ENCODE results near the gene ZNF214. TPM values are rescaled to one million over a fixed set of nuclear protein-coding genes. Genes with fewer than 3 reads are reported as not detected.
"Not testable (repeated sequence)": the region's sequence is repeated elsewhere in the genome, so short reads cannot be mapped to it uniquely, and the experiment has no call there.

ZNF214 gene
- total RNA-seq, 1 donor from 2014 or later = 8.3 TPM

DNA sequence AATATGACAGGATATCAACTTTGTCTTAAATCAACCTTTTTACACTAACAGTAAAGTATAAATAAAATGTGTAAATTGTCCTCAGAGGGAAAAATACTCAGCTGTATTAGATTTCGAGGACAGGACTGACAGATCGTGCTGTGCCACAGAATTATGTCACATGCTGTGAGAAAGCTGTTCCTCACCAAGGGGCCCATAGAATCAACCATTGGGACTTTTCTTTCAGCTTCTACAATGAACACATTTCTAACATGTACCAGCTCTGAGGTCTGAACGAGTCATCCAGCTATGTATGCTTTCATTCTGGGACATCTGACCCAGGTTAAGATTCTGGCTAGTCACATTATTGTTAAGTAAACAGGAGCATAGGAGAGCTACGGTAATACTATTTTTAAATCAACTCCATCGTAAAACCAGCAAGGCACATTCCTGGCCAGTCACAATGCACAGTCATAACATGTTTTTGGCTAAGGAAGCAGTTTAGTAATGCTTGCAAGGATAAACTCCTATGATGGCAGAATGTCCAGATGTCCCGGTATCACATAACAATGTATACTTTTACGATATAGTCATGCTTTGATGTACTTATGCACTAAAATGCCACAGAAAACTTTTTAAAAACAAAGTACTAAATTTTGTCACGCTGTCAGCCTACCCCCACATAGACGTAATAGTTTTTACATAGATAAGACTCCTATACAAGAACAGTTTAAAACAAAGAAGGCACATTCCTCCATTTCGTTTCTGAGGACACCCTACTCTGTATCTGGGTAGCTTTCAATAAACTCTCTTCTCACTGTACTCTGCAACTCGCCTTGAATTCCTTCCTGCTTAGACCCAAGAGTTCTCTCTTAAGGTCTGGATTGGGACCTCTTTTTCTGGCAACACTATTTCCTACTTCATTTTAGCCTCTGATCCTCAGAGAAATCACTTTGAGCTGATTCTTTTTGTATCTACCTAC lies 27.4 kb downstream of the ZNF214 start:
- intact Hi-C loops (cut with DNase I) = no loop called here
- DNase-seq (ENCODE audit: low spot score) = no peak
- no peak for ATAC-seq

DNA sequence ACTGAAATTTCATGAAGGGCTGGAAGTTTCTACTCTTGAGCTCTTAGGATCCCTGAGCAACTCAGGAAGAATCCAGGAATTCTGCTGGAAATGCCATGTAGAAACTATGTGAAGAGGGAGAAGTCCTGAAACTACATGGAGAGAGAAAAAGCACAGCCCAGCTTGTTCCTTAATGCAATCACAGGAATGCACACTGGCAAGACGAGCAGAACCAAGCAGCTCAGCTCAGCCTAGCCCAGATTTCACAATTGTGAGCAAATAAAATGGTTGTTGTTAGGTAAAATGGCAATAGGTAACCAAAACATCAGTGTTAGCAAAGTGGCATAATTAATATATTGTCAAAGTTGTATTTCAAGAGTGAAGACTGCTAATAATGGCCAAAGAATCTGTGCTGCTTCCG lies 28.1 kb downstream of the ZNF214 start:
- ATAC-seq = no peak
- intact Hi-C loops (cut with DNase I) = no loop called here
- no peak for DNase-seq (ENCODE audit: low spot score)

DNA sequence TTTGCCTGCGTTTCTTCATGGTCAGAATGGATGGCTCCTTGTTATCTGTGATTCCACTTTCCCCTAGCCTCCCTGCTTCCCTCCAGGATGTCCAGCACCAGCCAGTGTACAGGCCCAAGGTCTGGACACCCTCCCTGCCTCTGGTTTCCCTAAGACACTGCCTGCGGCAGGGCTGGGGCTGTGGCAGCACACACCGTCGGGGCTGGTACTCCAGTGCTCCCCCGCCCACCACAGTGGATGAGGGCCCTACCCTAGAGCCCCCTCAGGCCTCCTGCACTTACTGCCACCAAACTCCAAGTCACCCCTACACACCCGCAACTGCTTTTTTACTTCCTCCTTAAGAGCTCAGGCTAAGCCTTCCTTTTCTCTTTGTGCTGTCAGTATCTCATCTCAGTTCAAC lies 28.9 kb downstream of the ZNF214 start:
- ATAC-seq = no peak
- DNase-seq (ENCODE audit: low spot score) = no peak
- intact Hi-C loops (cut with DNase I) = no loop called here

DNA sequence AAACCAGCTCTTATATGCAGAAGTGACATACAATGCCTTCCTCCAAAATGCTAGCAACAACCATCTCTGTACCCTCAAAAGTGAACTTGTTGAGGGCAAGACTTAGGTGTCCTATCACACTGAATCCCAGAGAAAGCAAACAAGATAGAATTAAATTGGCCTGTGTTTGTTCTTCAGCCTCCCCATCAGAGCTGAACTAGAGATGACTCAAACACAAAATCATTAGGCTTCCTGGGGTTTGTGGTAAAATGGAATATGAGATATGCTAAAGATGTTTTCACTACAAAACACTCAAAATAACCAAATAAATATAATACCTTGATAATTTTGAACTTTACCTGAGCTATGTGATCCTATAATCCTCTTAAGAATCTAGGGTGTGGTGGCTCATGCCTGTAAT lies 31.6 kb downstream of the ZNF214 start:
- DNase-seq (ENCODE audit: low spot score) = no peak
- no peak for ATAC-seq
- intact Hi-C loops (cut with DNase I) = no loop called here

DNA sequence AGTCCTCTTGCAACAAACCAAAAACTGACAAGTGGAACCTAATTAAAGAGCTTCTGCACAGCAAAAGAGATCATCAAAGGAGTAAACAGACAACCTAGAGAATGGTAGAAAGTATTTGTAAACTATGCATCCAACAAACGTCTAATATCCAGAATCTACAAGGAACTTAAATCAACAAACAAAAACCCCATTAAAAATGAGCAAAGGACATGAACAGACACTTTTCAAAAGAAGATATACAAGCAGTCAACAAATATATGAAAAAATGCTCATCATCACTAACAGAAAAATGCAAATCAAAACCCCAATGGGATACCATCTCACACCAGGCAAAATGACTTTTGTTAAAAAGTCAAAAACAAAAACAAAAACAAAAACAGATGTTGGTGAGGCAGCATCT lies 33.7 kb downstream of the ZNF214 start:
- intact Hi-C loops (cut with DNase I) = no loop called here
- DNase-seq (ENCODE audit: low spot score) (no peak), ATAC-seq (no peak)

DNA sequence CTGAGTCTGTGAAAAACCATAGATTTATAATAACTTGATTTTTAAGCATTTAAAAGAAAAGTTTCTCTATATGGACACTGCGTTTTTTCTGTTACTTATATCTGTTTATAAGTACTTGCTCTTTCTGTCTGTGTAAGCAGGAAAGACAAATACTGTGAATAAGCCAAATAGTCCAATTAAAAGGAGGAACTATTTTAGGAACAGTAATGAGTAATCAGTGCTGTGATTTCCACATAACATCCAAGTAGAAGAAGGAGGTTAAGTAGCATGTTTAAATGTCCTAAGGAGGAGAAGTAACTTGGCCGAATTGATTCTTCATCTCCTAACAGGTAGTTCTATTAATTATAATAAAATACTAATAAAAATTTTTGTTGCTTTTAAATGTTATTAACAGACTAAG lies 40.8 kb downstream of the ZNF214 start:
- no peak for ATAC-seq
- intact Hi-C loops (cut with DNase I) = no loop called here
- DNase-seq (ENCODE audit: low spot score) = no peak

DNA sequence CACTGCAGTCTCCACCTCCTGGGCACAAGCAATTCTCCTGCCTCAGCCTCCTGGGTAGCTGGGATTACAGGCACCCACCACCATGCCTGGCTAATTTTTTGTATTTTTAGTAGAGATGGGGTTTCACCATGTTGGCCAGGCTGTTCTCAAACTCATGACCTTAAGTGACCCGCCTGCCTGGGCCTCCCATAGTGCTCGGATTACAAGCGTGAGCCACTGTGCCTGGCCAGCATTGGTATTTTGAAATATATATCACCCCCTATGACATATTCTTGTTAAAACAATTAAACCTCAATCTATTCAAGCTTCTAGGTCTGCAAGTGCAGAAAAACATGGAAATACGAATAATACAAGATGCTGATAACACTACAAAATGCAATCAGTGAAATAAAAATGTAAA lies 50.3 kb downstream of the ZNF214 start:
- ATAC-seq; DNase-seq (ENCODE audit: low spot score); intact Hi-C loops (cut with DNase I): not testable (repeated sequence)

DNA sequence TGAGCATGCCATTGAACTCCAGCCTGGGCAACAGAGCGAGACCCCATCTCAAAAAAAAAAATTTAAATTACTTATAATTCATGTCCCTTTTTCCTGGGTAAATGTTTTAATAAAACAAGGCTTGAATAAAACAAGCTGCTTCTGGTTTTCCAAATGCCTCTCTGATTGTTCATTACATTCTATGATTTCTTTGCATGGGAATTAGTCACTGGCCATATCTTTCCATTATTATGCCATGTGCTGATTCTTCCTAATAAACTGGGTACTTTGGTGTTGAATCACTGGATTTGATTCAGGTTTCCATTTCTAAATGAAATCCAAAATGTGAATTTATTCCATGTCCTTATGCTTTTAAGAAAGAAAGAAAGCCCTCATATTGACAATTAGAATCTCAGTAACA lies 51.3 kb downstream of the ZNF214 start:
- intact Hi-C loops (cut with DNase I) = no loop called here
- no peak for DNase-seq (ENCODE audit: low spot score)
- ATAC-seq = no peak

DNA sequence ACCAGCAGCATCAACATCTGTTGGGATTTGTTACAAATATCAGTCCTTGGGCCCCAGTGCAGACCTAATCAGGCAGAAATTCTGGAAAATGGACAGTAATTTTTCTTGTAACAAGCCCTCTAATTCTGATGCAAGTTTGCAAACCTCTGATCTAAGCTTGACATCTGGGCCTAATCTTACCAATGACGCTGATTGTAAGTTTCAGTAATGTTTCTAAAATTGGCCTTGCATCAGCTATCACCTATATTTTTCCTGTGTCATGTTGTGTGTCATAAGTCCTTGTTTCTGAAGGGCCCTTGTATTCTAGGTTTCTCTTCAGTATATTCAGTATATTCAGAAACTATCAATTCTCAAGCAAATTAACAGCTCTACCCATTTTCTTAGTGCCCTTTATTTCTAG lies 57.5 kb downstream of the ZNF214 start:
- ATAC-seq (no peak), DNase-seq (ENCODE audit: low spot score) (no peak)
- intact Hi-C loops (cut with DNase I) = no loop called here

DNA sequence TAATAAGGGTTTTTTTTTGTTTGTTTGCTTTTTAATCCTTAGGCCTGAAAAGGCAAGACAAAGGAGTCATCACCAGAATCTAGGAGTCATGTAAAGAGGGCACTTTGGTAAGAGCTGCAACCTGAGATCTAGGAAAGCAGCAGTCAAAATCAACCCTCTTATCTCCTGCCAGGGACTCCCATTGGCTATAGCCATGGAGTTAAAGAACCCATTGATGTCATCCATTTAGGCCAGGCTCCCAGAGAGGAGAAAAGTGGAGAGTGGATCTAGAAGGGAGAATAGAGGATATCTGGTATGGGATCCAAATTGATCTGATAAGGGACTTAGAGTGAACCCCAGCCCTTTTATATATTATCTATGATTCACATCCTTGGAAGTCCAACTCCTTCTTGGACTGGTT lies 58.0 kb downstream of the ZNF214 start:
- intact Hi-C loops (cut with DNase I) = no loop called here
- DNase-seq (ENCODE audit: low spot score) (no peak), ATAC-seq (no peak)

DNA sequence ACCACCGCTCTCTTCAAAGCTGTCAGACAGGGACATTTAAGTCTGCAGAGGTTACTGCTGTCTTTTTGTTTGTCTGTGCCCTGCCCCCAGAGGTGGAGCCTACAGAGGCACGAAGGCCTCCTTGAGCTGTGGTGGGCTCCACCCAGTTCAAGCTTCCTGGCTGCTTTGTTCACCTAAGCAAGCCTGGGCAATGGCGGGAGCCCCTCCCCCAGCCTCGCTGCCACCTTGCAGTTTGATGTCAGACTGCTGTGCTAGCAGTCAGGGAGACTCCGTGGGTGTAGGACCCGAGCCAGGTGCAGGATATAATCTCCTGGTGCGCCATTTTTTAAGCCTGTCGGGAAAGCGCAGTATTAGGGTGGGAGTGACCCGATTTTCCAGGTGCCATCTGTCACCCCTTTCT lies 65.9 kb downstream of the ZNF214 start:
- intact Hi-C loops (cut with DNase I); ATAC-seq; DNase-seq (ENCODE audit: low spot score): not testable (repeated sequence)

Other genes with a start within 250 kb of the ZNF214 start
- gene OR2AG2, start 248.4 kb downstream of the ZNF214 start, total RNA-seq = not detected
- not detected for gene OR2AG1, start 237.3 kb downstream of the ZNF214 start, total RNA-seq
- gene OR6A2, start 220.7 kb downstream of the ZNF214 start, total RNA-seq = 0.18 TPM
- gene OR10A5, start 174.7 kb downstream of the ZNF214 start, total RNA-seq = not detected
- gene OR10A2, start 157.3 kb downstream of the ZNF214 start, total RNA-seq = not detected
- gene OR10A4, start 143.7 kb downstream of the ZNF214 start, total RNA-seq = not detected
- gene OR2D2, start 127.8 kb downstream of the ZNF214 start, total RNA-seq = not detected
- gene OR2D3, start 99.3 kb downstream of the ZNF214 start, total RNA-seq = not detected
- 0.80 TPM for gene ZNF215, start 93.9 kb downstream of the ZNF214 start, total RNA-seq
- gene NLRP14, start 133 bp upstream of the ZNF214 start, total RNA-seq = 0.53 TPM
- gene RBMXL2, start 68.7 kb upstream of the ZNF214 start, total RNA-seq = 0.22 TPM
- not detected for gene SYT9, start 231.6 kb upstream of the ZNF214 start, total RNA-seq